Bronchial epithelial cell (primary cell): Measurements from ENCODE around the gene PDXK. TPM values are rescaled to one million over a fixed set of nuclear protein-coding genes. Genes with fewer than 3 reads are reported as not detected.
"Not testable (repeated sequence)": the region's sequence is repeated elsewhere in the genome, so short reads cannot be mapped to it uniquely, and the experiment has no call there.

ENCODE experiments used
- DNase-seq: peaks from one replicate; pipeline ENCODE4 v3.0.0-alpha.2; 2010; ENCODE audit warnings: low read depth
- FAIRE-seq: peaks from 2 replicates; lab custom pipeline; 2011; peaks lifted over from hg19 to GRCh38; lab: Jason Lieb, UNC
- H3K27me3 ChIP-seq: 2 replicates; pipeline ENCODE4 v1.5.1; 2011; ENCODE audit warnings: low read length; ENCODE audit not compliant: control insufficient read depth, insufficient read depth
- H3K36me3 ChIP-seq: 2 replicates; pipeline ENCODE4 v1.5.1; 2011; ENCODE audit warnings: low read length; ENCODE audit not compliant: control insufficient read depth, insufficient read depth
- H3K4me3 ChIP-seq: 2 replicates; pipeline ENCODE4 v1.5.1; 2011; ENCODE audit warnings: mild to moderate bottlenecking, low read depth, low read length, control low read depth
- total RNA-seq: library from RNA; depleted of rRNA; stranded (reverse); fragments of >200 nt; gene quantifications from 2 replicates; pipeline ENCODE4 v1.2.1, GENCODE V29; 2014
- TF ChIP-seq, protein P1 (sequence below): IDR thresholded peaks from 2 replicates; pipeline ENCODE4 v1.5.1; 2011; ENCODE audit warnings: mild to moderate bottlenecking, moderate library complexity, low read length, control low read depth, inconsistent platforms; ENCODE audit not compliant: insufficient read depth, severe bottlenecking

PDXK gene
- total RNA-seq, result 535 and 591 TPM in 2 replicates

GRCh38 chr21:43718872-43719747, at the start of gene PDXK:
Gene PDXK (plus strand): TSS chr21:43719129. CDS start chr21:43719295, 166 bp downstream.
- peak within 1 kb of the TSS; percentile 96 for H3K4me3 ChIP-seq
- TF ChIP-seq, protein P1, sequence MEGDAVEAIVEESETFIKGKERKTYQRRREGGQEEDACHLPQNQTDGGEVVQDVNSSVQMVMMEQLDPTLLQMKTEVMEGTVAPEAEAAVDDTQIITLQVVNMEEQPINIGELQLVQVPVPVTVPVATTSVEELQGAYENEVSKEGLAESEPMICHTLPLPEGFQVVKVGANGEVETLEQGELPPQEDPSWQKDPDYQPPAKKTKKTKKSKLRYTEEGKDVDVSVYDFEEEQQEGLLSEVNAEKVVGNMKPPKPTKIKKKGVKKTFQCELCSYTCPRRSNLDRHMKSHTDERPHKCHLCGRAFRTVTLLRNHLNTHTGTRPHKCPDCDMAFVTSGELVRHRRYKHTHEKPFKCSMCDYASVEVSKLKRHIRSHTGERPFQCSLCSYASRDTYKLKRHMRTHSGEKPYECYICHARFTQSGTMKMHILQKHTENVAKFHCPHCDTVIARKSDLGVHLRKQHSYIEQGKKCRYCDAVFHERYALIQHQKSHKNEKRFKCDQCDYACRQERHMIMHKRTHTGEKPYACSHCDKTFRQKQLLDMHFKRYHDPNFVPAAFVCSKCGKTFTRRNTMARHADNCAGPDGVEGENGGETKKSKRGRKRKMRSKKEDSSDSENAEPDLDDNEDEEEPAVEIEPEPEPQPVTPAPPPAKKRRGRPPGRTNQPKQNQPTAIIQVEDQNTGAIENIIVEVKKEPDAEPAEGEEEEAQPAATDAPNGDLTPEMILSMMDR, result peak; percentile 30
- H3K27me3 ChIP-seq, result no peaks in the 10 kb centered on the region
- FAIRE-seq, result no peak
- peak; percentile 66 for DNase-seq
- peaks cover 7% of the 10 kb centered on the region for H3K36me3 ChIP-seq

- TF ChIP-seq, protein P1, result no peak
- no peak overlapping the region for H3K4me3 ChIP-seq
- DNase-seq (no peak), FAIRE-seq (no peak)
- peaks cover 13% of the 10 kb centered on the region for H3K36me3 ChIP-seq
- H3K27me3 ChIP-seq, result no peaks in the 10 kb centered on the region
Measured at GRCh38 chr21:43669828-43670605, 48.9 kb upstream of the PDXK start.

GRCh38 chr21:43675871-43676270, 43.1 kb upstream of the PDXK start:
- no peak overlapping the region for H3K4me3 ChIP-seq
- TF ChIP-seq, protein P1, result no peak

GRCh38 chr21:43676391-43676790, 42.5 kb upstream of the PDXK start:
- TF ChIP-seq, protein P1, result no peak
- peaks cover 18% of the 10 kb centered on the region for H3K36me3 ChIP-seq
- H3K4me3 ChIP-seq, result no peak overlapping the region
- FAIRE-seq, result no peak
- no peaks in the 10 kb centered on the region for H3K27me3 ChIP-seq
- DNase-seq, result no peak

More at GRCh38 chr21:43675871-43676270, 43.1 kb upstream of the PDXK start:
- DNase-seq, result no peak
- H3K27me3 ChIP-seq, result no peaks in the 10 kb centered on the region
- FAIRE-seq, result no peak
- H3K36me3 ChIP-seq, result peaks cover 21% of the 10 kb centered on the region

DNA sequence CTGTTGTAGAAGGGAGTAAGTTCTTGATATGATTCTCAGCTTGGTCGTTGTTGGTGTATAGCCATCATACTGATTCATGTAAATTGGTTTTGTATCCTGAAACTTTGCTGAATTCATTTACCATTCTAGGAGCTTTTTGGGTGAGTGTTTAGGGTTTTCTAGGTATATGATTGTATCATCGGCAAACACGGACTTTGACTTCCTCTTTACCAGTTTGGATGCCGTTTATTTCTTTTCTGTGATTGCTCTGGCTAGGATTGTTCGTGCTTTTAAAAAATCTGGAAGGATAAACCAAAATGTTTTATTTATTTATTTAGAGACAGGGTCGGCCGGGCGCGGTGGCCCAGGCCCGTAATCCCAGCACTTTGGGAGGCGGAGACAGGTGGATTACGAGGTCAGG, 39.0 kb upstream of the PDXK start:
- TF ChIP-seq, protein P1, result no peak
- H3K36me3 ChIP-seq, result peaks cover 22% of the 10 kb centered on the region

DNA sequence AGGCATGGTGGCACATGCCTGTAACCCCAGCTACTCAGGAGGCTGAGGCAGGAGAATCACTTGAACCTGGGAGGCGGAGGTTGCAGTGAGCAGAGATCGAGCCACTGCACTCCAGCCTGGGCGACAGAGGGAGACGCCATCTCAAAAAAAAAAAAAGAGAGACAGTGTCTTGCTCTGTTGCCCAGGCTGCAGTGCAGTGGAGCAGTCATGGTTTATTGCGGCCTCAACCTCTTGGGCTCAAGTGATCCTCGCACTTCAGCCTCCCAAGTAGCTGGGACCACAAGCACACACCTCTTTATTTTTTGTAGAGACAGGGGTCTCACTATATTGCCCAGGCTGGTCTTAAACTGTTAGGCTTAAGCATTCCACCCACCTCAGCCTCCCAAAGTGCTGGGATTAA, 38.5 kb upstream of the PDXK start:
- not testable (repeated sequence) for FAIRE-seq, DNase-seq, H3K4me3 ChIP-seq, H3K27me3 ChIP-seq
- peaks cover 23% of the 10 kb centered on the region for H3K36me3 ChIP-seq

More for the DNA sequence above, 39.0 kb upstream of the PDXK start:
- DNase-seq, result no peak
- no peak for FAIRE-seq
- no peak overlapping the region for H3K4me3 ChIP-seq
- no peaks in the 10 kb centered on the region for H3K27me3 ChIP-seq
